ENCODE data around the gene ZNF594. TPM values are rescaled to one million over a fixed set of nuclear protein-coding genes. Genes with fewer than 3 reads are reported as not detected.
"Not testable (repeated sequence)": the region's sequence is repeated elsewhere in the genome, so short reads cannot be mapped to it uniquely, and the experiment has no call there.

The ZNF594 gene
- total RNA-seq, 1 donor from 2014 or later, result 10.4 TPM

DNA sequence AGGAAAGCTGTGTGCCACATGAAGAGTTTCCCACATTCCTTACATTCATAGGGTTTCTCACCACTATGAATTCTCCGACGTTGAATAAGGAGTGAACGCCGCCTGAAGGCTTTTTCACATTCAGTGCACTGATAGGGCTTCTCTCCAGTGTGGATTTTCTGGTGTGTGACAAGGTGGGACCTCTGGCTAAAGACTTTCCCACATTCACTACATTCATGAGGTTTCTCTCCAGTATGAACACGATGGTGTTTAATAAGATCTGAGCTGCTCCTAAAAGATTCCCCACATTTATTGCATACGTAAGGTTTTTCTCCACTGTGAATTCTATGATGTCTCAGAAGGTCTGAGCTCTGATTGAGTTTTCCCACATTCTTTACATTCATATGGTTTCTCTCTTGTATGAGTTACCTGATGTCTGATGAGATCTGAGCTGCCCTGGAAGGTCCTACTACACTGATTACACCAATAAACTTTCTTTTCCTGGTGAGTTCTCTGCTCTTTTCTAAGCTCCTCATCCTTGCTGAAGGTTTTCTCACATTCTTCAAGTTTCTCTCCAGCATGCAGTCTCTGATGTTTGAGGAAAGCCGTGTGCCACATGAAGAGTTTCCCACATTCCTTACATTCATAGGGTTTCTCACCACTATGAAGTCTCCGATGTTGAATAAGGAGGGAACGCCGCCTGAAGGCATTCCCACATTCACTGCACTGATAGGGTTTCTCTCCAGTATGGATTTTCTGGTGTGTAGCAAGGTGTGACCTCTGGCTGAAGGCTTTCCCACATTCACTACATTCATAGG is 10.0 kb downstream of the ZNF594 start:
- DNase-seq (ENCODE audit: extremely low spot score, unreplicated experiment), result no peak
- no peaks in the 10 kb centered on the region for H3K27me3 Mint-ChIP-seq (ENCODE audit: unreplicated experiment)
- H3K9me3 Mint-ChIP-seq (ENCODE audit: unreplicated experiment), result peaks cover 37% of the 10 kb centered on the region
- H3K27ac Mint-ChIP-seq (ENCODE audit: unreplicated experiment), result no peak overlapping the region
- H3K36me3 Mint-ChIP-seq (ENCODE audit: unreplicated experiment), result peaks cover 67% of the 10 kb centered on the region
- TF ChIP-seq, protein P1, sequence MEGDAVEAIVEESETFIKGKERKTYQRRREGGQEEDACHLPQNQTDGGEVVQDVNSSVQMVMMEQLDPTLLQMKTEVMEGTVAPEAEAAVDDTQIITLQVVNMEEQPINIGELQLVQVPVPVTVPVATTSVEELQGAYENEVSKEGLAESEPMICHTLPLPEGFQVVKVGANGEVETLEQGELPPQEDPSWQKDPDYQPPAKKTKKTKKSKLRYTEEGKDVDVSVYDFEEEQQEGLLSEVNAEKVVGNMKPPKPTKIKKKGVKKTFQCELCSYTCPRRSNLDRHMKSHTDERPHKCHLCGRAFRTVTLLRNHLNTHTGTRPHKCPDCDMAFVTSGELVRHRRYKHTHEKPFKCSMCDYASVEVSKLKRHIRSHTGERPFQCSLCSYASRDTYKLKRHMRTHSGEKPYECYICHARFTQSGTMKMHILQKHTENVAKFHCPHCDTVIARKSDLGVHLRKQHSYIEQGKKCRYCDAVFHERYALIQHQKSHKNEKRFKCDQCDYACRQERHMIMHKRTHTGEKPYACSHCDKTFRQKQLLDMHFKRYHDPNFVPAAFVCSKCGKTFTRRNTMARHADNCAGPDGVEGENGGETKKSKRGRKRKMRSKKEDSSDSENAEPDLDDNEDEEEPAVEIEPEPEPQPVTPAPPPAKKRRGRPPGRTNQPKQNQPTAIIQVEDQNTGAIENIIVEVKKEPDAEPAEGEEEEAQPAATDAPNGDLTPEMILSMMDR (IDR thresholded peaks at IDR 0.05), result no peak
- no peaks in the 10 kb centered on the region for H3K4me1 Mint-ChIP-seq (ENCODE audit: unreplicated experiment)
- H3K4me3 Mint-ChIP-seq (ENCODE audit: unreplicated experiment), result no peak overlapping the region

GRCh38 chr17:5179003-5179402 is 12.7 kb downstream of the ZNF594 start:
- H3K36me3 Mint-ChIP-seq (ENCODE audit: unreplicated experiment), result peaks cover 67% of the 10 kb centered on the region
- no peak overlapping the region for H3K4me3 Mint-ChIP-seq (ENCODE audit: unreplicated experiment)
- DNase-seq (ENCODE audit: extremely low spot score, unreplicated experiment), result no peak
- H3K4me1 Mint-ChIP-seq (ENCODE audit: unreplicated experiment), result no peaks in the 10 kb centered on the region
- peaks cover 29% of the 10 kb centered on the region for H3K9me3 Mint-ChIP-seq (ENCODE audit: unreplicated experiment)
- TF ChIP-seq, protein P1 (IDR thresholded peaks at IDR 0.05), result no peak
- H3K27me3 Mint-ChIP-seq (ENCODE audit: unreplicated experiment), result no peaks in the 10 kb centered on the region
- no peak overlapping the region for H3K27ac Mint-ChIP-seq (ENCODE audit: unreplicated experiment)

- Mint-ChIP-seq H3K9me3 (ENCODE audit: unreplicated experiment) (peaks cover 17% of the 10 kb centered on the region), H3K36me3 (ENCODE audit: unreplicated experiment) (peaks cover 42% of the 10 kb centered on the region)
- DNase-seq (ENCODE audit: extremely low spot score, unreplicated experiment); H3K27me3 Mint-ChIP-seq (ENCODE audit: unreplicated experiment); H3K4me3 Mint-ChIP-seq (ENCODE audit: unreplicated experiment); H3K4me1 Mint-ChIP-seq (ENCODE audit: unreplicated experiment); H3K27ac Mint-ChIP-seq (ENCODE audit: unreplicated experiment): not testable (repeated sequence)
Observed at GRCh38 chr17:5175027-5175426, 16.6 kb downstream of the ZNF594 start.

DNA sequence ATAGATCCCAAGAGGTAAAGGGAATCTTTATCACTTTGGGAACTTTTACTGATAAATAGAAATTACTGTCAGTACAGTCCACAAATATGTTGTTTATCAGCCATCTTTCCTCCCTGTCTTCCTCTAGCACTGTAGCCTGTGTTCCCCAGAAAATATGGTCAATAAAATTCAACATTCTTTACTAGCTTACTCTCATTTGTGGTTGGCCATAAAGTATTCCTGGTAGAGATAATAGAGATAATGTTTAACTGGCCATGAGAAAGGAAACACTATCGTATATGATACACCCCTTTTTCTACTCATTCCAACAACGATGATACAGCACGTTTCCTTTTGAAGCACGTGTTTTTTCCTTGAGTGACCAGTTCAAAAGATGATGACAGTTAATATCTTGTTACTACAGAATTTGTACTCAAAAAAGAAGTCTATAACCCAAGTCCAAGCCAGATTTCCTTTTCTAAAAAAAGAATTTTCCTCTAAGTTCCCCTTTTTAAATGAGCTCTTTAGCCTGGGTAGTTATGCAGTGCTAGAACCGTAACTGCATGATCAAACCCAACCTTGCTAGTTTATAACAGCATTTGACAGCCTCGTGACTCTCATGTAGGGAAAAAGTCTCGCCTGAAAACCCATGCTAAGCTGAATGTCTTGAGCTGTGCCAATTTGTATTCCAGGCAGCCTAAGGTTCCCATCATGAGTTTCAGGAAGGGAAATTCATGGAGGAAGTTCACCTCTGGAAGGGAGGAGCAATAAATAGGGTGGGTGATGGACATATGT is 25.7 kb downstream of the ZNF594 start:
- not testable (repeated sequence) for DNase-seq (ENCODE audit: extremely low spot score, unreplicated experiment)

GRCh38 chr17:5164436-5164835 is 27.2 kb downstream of the ZNF594 start:
- H3K9me3 Mint-ChIP-seq (ENCODE audit: unreplicated experiment), result no peaks in the 10 kb centered on the region
- no peak for DNase-seq (ENCODE audit: extremely low spot score, unreplicated experiment)
- no peak overlapping the region for H3K4me3 Mint-ChIP-seq (ENCODE audit: unreplicated experiment)
- H3K4me1 Mint-ChIP-seq (ENCODE audit: unreplicated experiment), result no peaks in the 10 kb centered on the region
- H3K36me3 Mint-ChIP-seq (ENCODE audit: unreplicated experiment), result no peaks in the 10 kb centered on the region
- peaks cover 43% of the 10 kb centered on the region for H3K27me3 Mint-ChIP-seq (ENCODE audit: unreplicated experiment)
- no peak overlapping the region for H3K27ac Mint-ChIP-seq (ENCODE audit: unreplicated experiment)
- TF ChIP-seq, protein P1 (IDR thresholded peaks at IDR 0.05), result no peak

More for the DNA sequence above, 25.7 kb downstream of the ZNF594 start:
- H3K27ac Mint-ChIP-seq (ENCODE audit: unreplicated experiment); H3K36me3 Mint-ChIP-seq (ENCODE audit: unreplicated experiment); H3K9me3 Mint-ChIP-seq (ENCODE audit: unreplicated experiment); H3K4me3 Mint-ChIP-seq (ENCODE audit: unreplicated experiment); H3K4me1 Mint-ChIP-seq (ENCODE audit: unreplicated experiment): not testable (repeated sequence)
- peaks cover 39% of the 10 kb centered on the region for H3K27me3 Mint-ChIP-seq (ENCODE audit: unreplicated experiment)

DNA sequence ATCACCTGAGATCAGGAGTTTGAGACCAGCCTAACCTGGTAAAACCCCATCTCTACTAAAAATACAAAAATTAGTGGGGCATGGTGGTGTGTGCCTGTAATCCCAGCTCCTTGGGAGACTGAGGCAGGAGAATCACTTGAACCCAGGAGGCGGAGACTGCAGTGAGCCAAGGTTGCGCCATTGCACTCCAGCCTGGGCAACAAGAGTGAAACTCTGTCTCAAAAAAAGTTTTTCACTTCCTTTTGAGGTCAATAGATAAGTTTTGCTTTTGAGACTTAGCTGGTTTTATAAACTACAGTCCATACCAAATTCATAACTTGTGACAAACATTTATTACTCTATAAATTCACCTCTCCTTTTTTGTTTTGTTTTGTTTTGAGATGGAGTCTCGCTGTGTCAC is 29.9 kb downstream of the ZNF594 start:
- not testable (repeated sequence) for H3K36me3 Mint-ChIP-seq (ENCODE audit: unreplicated experiment); H3K4me3 Mint-ChIP-seq (ENCODE audit: unreplicated experiment); DNase-seq (ENCODE audit: extremely low spot score, unreplicated experiment); H3K9me3 Mint-ChIP-seq (ENCODE audit: unreplicated experiment); H3K4me1 Mint-ChIP-seq (ENCODE audit: unreplicated experiment); H3K27ac Mint-ChIP-seq (ENCODE audit: unreplicated experiment)
- peaks cover 61% of the 10 kb centered on the region for H3K27me3 Mint-ChIP-seq (ENCODE audit: unreplicated experiment)

- H3K4me1 Mint-ChIP-seq (ENCODE audit: unreplicated experiment); H3K27ac Mint-ChIP-seq (ENCODE audit: unreplicated experiment); H3K4me3 Mint-ChIP-seq (ENCODE audit: unreplicated experiment); DNase-seq (ENCODE audit: extremely low spot score, unreplicated experiment); H3K9me3 Mint-ChIP-seq (ENCODE audit: unreplicated experiment); H3K36me3 Mint-ChIP-seq (ENCODE audit: unreplicated experiment): not testable (repeated sequence)
- peaks cover 54% of the 10 kb centered on the region for H3K27me3 Mint-ChIP-seq (ENCODE audit: unreplicated experiment)
Observed at GRCh38 chr17:5160702-5161101, 31.0 kb downstream of the ZNF594 start.

DNA sequence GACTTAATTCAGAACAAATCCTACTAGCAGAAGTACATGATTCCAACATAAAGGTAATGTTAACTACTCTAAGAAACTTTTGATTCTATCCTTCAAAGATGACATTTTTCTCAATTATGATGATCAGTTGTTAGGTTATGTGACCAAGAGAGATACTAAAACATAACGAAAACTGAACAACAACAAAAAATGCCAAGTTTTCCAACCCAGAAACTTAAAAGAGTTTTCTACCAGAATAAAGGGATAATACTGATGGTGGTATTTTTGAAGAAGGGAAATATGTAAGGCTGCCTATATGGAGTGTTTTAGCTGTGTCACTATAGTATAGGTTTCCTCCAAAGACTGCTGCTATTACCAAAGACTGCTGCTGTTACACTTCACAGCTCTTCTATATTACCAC is 45.5 kb downstream of the ZNF594 start:
- not testable (repeated sequence) for DNase-seq (ENCODE audit: extremely low spot score, unreplicated experiment); H3K27ac Mint-ChIP-seq (ENCODE audit: unreplicated experiment); H3K4me1 Mint-ChIP-seq (ENCODE audit: unreplicated experiment); H3K4me3 Mint-ChIP-seq (ENCODE audit: unreplicated experiment); H3K9me3 Mint-ChIP-seq (ENCODE audit: unreplicated experiment); H3K36me3 Mint-ChIP-seq (ENCODE audit: unreplicated experiment)
- peaks cover 35% of the 10 kb centered on the region for H3K27me3 Mint-ChIP-seq (ENCODE audit: unreplicated experiment)

GRCh38 chr17:5142877-5143276 is 48.8 kb downstream of the ZNF594 start:
- H3K4me1 Mint-ChIP-seq (ENCODE audit: unreplicated experiment); H3K9me3 Mint-ChIP-seq (ENCODE audit: unreplicated experiment); H3K4me3 Mint-ChIP-seq (ENCODE audit: unreplicated experiment); H3K27ac Mint-ChIP-seq (ENCODE audit: unreplicated experiment); H3K36me3 Mint-ChIP-seq (ENCODE audit: unreplicated experiment); DNase-seq (ENCODE audit: extremely low spot score, unreplicated experiment): not testable (repeated sequence)
- H3K27me3 Mint-ChIP-seq (ENCODE audit: unreplicated experiment), result peaks cover 30% of the 10 kb centered on the region
